WTC11 (cell line): ENCODE data around the gene RFX3. TPM values are rescaled to one million over a fixed set of nuclear protein-coding genes. Genes with fewer than 3 reads are reported as not detected.

ENCODE experiments used
- ATAC-seq: fragments of 200-7000 bp; cut with Tn5 transposase; 2 replicates; pipeline ENCODE4 v1.10.0; 2021; ENCODE audit warnings: mild to moderate bottlenecking, moderate library complexity
- CTCF ChIA-PET: fragments of 300-600 bp; sonication (Branson Sonifier 250); formaldehyde crosslinking; loops from one replicate; lab custom pipeline; 2021; ENCODE audit warnings: antibody characterized with exemption; lab: Charles Lee
- POLR2A ChIA-PET: fragments of 350-600 bp; sonication (Branson Sonifier 250); formaldehyde crosslinking; loops from one replicate; lab custom pipeline; 2021; ENCODE audit warnings: antibody characterized with exemption; lab: Charles Lee
- DNase-seq: peaks from one replicate; pipeline ENCODE4 v3.0.0; 2021; ENCODE audit warnings: low spot score
- H3K27ac Mint-ChIP-seq: 2 replicates; pipeline ENCODE4 v1.8.0; 2021; ENCODE audit warnings: mixed read lengths
- H3K27me3 Mint-ChIP-seq: 2 replicates; pipeline ENCODE4 v1.8.0; 2021; ENCODE audit warnings: low read depth, mild to moderate bottlenecking, moderate library complexity, mixed read lengths
- H3K36me3 Mint-ChIP-seq: 2 replicates; pipeline ENCODE4 v1.8.0; 2021; ENCODE audit warnings: mixed read lengths
- H3K4me1 Mint-ChIP-seq: 2 replicates; pipeline ENCODE4 v1.8.0; 2022; ENCODE audit warnings: mixed read lengths
- H3K4me3 Mint-ChIP-seq: 2 replicates; pipeline ENCODE4 v1.8.0; 2021; ENCODE audit warnings: mild to moderate bottlenecking, moderate library complexity, mixed read lengths
- H3K9me3 Mint-ChIP-seq: 2 replicates; pipeline ENCODE4 v1.8.0; 2021; ENCODE audit warnings: mixed read lengths
- ATF3 ChIP-seq: sonication (generic); formaldehyde crosslinking; conservative IDR thresholded peaks from 2 replicates; pipeline ENCODE4 v1.8.1; 2022; ENCODE audit warnings: mild to moderate bottlenecking, missing genetic modification reagents
- CBFB ChIP-seq: sonication (generic); formaldehyde crosslinking; IDR thresholded peaks from 2 replicates; pipeline ENCODE4 v1.8.1; 2022; ENCODE audit warnings: mild to moderate bottlenecking, low read depth, missing genetic modification reagents
- CTCF ChIP-seq: fragments of 200-600 bp; IDR thresholded peaks from 2 replicates; pipeline ENCODE4 v1.8.0; 2022; ENCODE audit warnings: antibody characterized with exemption
- ERG ChIP-seq: fragments of 250-450 bp; sonication (Bioruptor Pico); IDR thresholded peaks from 2 replicates; pipeline ENCODE4 v1.8.0; 2021; ENCODE audit warnings: mild to moderate bottlenecking
- FOXJ3 ChIP-seq: sonication (generic); formaldehyde crosslinking; IDR thresholded peaks from 2 replicates; pipeline ENCODE4 v1.9.0; 2021; ENCODE audit warnings: missing genetic modification reagents, mild to moderate bottlenecking, borderline replicate concordance
- MYBL2 ChIP-seq: sonication (generic); formaldehyde crosslinking; IDR thresholded peaks from 2 replicates; pipeline ENCODE4 v1.8.1; 2023; ENCODE audit warnings: mild to moderate bottlenecking, moderate library complexity, missing genetic modification reagents
- OVOL2 ChIP-seq: fragments of 250-450 bp; sonication (Bioruptor Pico); IDR thresholded peaks from 2 replicates; pipeline ENCODE4 v1.9.0; 2021; ENCODE audit warnings: mild to moderate bottlenecking, borderline replicate concordance
- PRDM15 ChIP-seq: sonication (generic); formaldehyde crosslinking; IDR thresholded peaks from 2 replicates; pipeline ENCODE4 v1.8.0; 2022; ENCODE audit warnings: missing genetic modification reagents
- SMAD4 ChIP-seq: sonication (generic); formaldehyde crosslinking; IDR thresholded peaks from 2 replicates; pipeline ENCODE4 v1.8.0; 2022; ENCODE audit warnings: mild to moderate bottlenecking, missing genetic modification reagents
- SOX15 ChIP-seq: fragments of 250-450 bp; sonication (Bioruptor Pico); IDR thresholded peaks from 2 replicates; pipeline ENCODE4 v1.9.0; 2021; ENCODE audit warnings: mild to moderate bottlenecking
- SP1 ChIP-seq: sonication (generic); formaldehyde crosslinking; conservative IDR thresholded peaks from 2 replicates; pipeline ENCODE4 v1.8.1; 2022; ENCODE audit warnings: missing genetic modification reagents
- TP53 ChIP-seq: sonication (generic); formaldehyde crosslinking; IDR thresholded peaks from 2 replicates; pipeline ENCODE4 v1.8.1; 2023; ENCODE audit warnings: mild to moderate bottlenecking, missing genetic modification reagents
- ZNF138 ChIP-seq: sonication (generic); formaldehyde crosslinking; conservative IDR thresholded peaks from 2 replicates; pipeline ENCODE4 v1.8.1; 2022; ENCODE audit warnings: mild to moderate bottlenecking, moderate library complexity, missing genetic modification reagents
- ZNF219 ChIP-seq: sonication (generic); formaldehyde crosslinking; IDR thresholded peaks from 2 replicates; pipeline ENCODE4 v1.8.0; 2023; ENCODE audit warnings: missing genetic modification reagents, mild to moderate bottlenecking, borderline replicate concordance
- ZNF232 ChIP-seq: sonication (generic); formaldehyde crosslinking; IDR thresholded peaks from 2 replicates; pipeline ENCODE4 v1.8.0; 2022; ENCODE audit warnings: mild to moderate bottlenecking, missing genetic modification reagents
- ZNF263 ChIP-seq: sonication (generic); formaldehyde crosslinking; IDR thresholded peaks from 2 replicates; pipeline ENCODE4 v1.8.1; 2022; ENCODE audit warnings: low read depth, mild to moderate bottlenecking, moderate library complexity, missing genetic modification reagents
- ZNF281 ChIP-seq: sonication (generic); formaldehyde crosslinking; IDR thresholded peaks from 2 replicates; pipeline ENCODE4 v1.8.0; 2023; ENCODE audit warnings: mild to moderate bottlenecking, missing genetic modification reagents
- ZNF416 ChIP-seq: fragments of 250-450 bp; sonication (Bioruptor Pico); IDR thresholded peaks from 2 replicates; pipeline ENCODE4 v1.9.0; 2021; ENCODE audit warnings: mild to moderate bottlenecking, inconsistent platforms
- ZNF532 ChIP-seq: fragments of 250-450 bp; sonication (Bioruptor Pico); IDR thresholded peaks from 2 replicates; pipeline ENCODE4 v1.9.0; 2021; ENCODE audit warnings: mild to moderate bottlenecking, borderline replicate concordance
- total RNA-seq: library from RNA; stranded (reverse); gene quantifications from 3 replicates; pipeline ENCODE4 v1.2.3, GENCODE V29; 2021

The RFX3 gene
- total RNA-seq, 1 experiment from 2014 or later = 13.7 TPM

GRCh38 chr9:3348169-3348568, 177.6 kb downstream of the RFX3 start:
- ChIA-PET CTCF (interaction anchor here (1.1 kb wide), 1 partner anchor 15 kb away, joined by 3 read pairs; no protein-coding TSS in a partner anchor), POLR2A (no interaction called here)
- peaks cover 5% of the 10 kb centered on the region for H3K36me3 Mint-ChIP-seq
- H3K4me1 Mint-ChIP-seq = peaks cover 3% of the 10 kb centered on the region; the same call in 1 of the 2 replicates
- no peak for DNase-seq
- no peak for TF ChIP-seq ZNF281 (CRISPR knock-in tag)
- no peak for TF ChIP-seq SOX15
- no peak for TF ChIP-seq ZNF219 (CRISPR knock-in tag)
- TF ChIP-seq ATF3 (CRISPR knock-in tag) = no peak
- TF ChIP-seq ZNF416 (CRISPR knock-in tag) = no peak
- TF ChIP-seq MYBL2 = no peak
- no peak for TF ChIP-seq ZNF232 (CRISPR knock-in tag)
- TF ChIP-seq ZNF263 (CRISPR knock-in tag) = no peak
- H3K4me3 Mint-ChIP-seq = no peak overlapping the region
- peaks cover 5% of the 10 kb centered on the region for H3K9me3 Mint-ChIP-seq
- no peak for ATAC-seq
- H3K27ac Mint-ChIP-seq = no peak overlapping the region
- no peaks in the 10 kb centered on the region for H3K27me3 Mint-ChIP-seq

- ATAC-seq = no peak
- Mint-ChIP-seq H3K27me3 (no peaks in the 10 kb centered on the region), H3K27ac (no peak overlapping the region), H3K36me3 (no peaks in the 10 kb centered on the region), H3K4me1 (peaks cover 3% of the 10 kb centered on the region; the same call in 1 of the 2 replicates), H3K4me3 (no peak overlapping the region), H3K9me3 (no peaks in the 10 kb centered on the region)
- no peak for DNase-seq
- ChIA-PET CTCF (no interaction called here), POLR2A (no interaction called here)
- TF ChIP-seq ZNF138 (CRISPR knock-in tag) (no peak), ERG (CRISPR knock-in tag) (no peak), SP1 (no peak), PRDM15 (no peak), FOXJ3 (CRISPR knock-in tag) (no peak), ZNF532 (CRISPR knock-in tag) (no peak), CTCF (no peak), CBFB (CRISPR knock-in tag) (no peak), TP53 (CRISPR knock-in tag) (no peak), SMAD4 (CRISPR knock-in tag) (no peak), OVOL2 (CRISPR knock-in tag) (no peak), MYBL2 (no peak)
These were observed 179.3 kb downstream of the RFX3 start for GRCh38 chr9:3346549-3346948.
